Measurements from ENCODE around the gene PROC. TPM values are rescaled to one million over a fixed set of nuclear protein-coding genes. Genes with fewer than 3 reads are reported as not detected.

The PROC gene
- total RNA-seq, 5 donors from 2014 or later (not counting 1 experiment from before 2014, with no cell fraction given): 0.20 to 0.76 (median 0.49) TPM; not detected in 2

DNA sequence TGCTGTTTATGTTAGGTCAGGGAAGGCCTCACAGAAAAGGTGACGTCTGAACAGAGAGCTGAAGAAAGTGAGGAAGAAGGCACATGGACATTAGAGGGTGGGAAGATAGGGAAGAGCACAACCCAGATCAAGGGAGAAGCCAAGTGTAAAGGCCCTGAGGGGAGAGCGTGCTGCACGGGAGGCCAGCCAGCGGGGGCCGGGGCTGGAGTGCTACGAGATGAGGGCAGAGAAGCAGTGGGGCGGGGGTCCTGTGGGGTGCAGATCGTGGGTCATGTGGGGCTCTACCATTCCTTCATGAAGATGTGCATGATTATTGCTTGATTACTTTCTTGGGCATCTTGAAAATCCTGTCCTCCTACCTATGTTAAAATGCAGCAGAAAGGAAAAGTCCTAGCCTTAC, 50.8 kb downstream of the PROC start:
- no peak for DNase-seq
- no peak overlapping the region for H3K4me3 ChIP-seq (ENCODE audit: control insufficient read depth in 1 of 2, extremely low read depth in 1 of 2, low read length in 1 of 2)
- peaks cover 0 to 11% of the 10 kb centered on the region in 2 experiments for H3K4me1 ChIP-seq (ENCODE audit: control insufficient read depth in 1 of 2, extremely low read depth in 1 of 2, insufficient read depth in 2 of 2, low read length in 2 of 2)
- no peaks in the 10 kb centered on the region for H3K9me3 ChIP-seq
- H3K27ac ChIP-seq (ENCODE audit: low read length): no peak overlapping the region
- ChIA-PET POLR2A (no interaction called here), CTCF (interaction anchor here in 1 of 2 donors (0.5 kb wide), 1 partner anchor 273 kb away, joined by 3 read pairs; no protein-coding TSS in a partner anchor)
- Mint-ChIP-seq H3K27me3 (no peaks in the 10 kb centered on the region), H3K4me3 (no peak overlapping the region), H3K36me3 (peaks cover 23% of the 10 kb centered on the region), H3K4me1 (peaks cover 17 to 18% (median 17%) of the 10 kb centered on the region in 3 donors), H3K27ac (no peak overlapping the region), H3K9me3 (no peaks in the 10 kb centered on the region)
- H3K27me3 ChIP-seq (replicated peaks in 1 of 2; ENCODE audit: control insufficient read depth in 2 of 2, extremely low read depth in 1 of 2, insufficient read depth in 2 of 2, low read length in 1 of 2): no peaks in the 10 kb centered on the region
- ATAC-seq (replicated peaks in 1 of 4): no peak
- H3K36me3 ChIP-seq (ENCODE audit: control insufficient read depth in 2 of 2, extremely low read depth in 1 of 2, insufficient read depth in 1 of 2, low read length in 1 of 2): peaks cover 3 to 8% of the 10 kb centered on the region in 2 donors
- WGBS (ENCODE audit: insufficient coverage): 95% methylated on average over 8 of the region's 8 CpGs

DNA sequence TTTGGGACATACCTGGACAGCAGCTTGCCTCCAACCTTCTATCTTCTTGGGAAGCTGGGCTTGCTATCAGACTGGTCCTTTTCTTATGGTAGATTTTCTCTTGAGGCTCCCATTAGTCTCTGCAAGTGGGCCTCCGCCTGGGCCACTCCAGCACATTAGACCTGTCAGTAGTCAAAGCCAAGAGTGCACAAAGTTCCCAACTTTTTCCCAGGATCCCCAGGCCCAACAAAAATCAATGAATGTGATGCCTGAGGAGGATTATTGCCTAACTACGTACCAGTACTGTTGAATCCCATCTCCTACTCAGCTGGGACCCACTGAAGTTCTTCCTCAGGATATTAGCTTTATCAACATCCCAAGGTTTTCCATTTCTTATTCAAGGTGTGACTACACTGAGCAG, 51.7 kb downstream of the PROC start:
- WGBS (ENCODE audit: insufficient coverage): no CpG with 5 or more reads among the region's 2 CpGs
- DNase-seq (no peak), ATAC-seq (replicated peaks in 1 of 4) (no peak)
- peaks cover 24% of the 10 kb centered on the region for H3K36me3 Mint-ChIP-seq
- ChIA-PET POLR2A (no interaction called here), CTCF (no interaction called here)
- Histone ChIP-seq H3K4me1 (ENCODE audit: control insufficient read depth in 1 of 2, extremely low read depth in 1 of 2, insufficient read depth in 2 of 2, low read length in 2 of 2) (peaks cover 0 to 5% of the 10 kb centered on the region in 2 experiments), H3K27ac (ENCODE audit: low read length) (no peak overlapping the region), H3K4me3 (ENCODE audit: control insufficient read depth in 1 of 2, extremely low read depth in 1 of 2, low read length in 1 of 2) (no peak overlapping the region), H3K27me3 (replicated peaks in 1 of 2; ENCODE audit: control insufficient read depth in 2 of 2, extremely low read depth in 1 of 2, insufficient read depth in 2 of 2, low read length in 1 of 2) (no peaks in the 10 kb centered on the region), H3K36me3 (ENCODE audit: control insufficient read depth in 2 of 2, extremely low read depth in 1 of 2, insufficient read depth in 1 of 2, low read length in 1 of 2) (peaks cover 3 to 8% of the 10 kb centered on the region in 2 donors), H3K9me3 (no peaks in the 10 kb centered on the region)
- no peaks in the 10 kb centered on the region for H3K27me3 Mint-ChIP-seq
- no peak overlapping the region for H3K27ac Mint-ChIP-seq
- no peak overlapping the region for H3K4me3 Mint-ChIP-seq
- H3K9me3 Mint-ChIP-seq: peaks cover 0 to under 1% (median 0%) of the 10 kb centered on the region in 3 donors
- peaks cover 8 to 9% (median 9%) of the 10 kb centered on the region in 3 donors for H3K4me1 Mint-ChIP-seq

DNA sequence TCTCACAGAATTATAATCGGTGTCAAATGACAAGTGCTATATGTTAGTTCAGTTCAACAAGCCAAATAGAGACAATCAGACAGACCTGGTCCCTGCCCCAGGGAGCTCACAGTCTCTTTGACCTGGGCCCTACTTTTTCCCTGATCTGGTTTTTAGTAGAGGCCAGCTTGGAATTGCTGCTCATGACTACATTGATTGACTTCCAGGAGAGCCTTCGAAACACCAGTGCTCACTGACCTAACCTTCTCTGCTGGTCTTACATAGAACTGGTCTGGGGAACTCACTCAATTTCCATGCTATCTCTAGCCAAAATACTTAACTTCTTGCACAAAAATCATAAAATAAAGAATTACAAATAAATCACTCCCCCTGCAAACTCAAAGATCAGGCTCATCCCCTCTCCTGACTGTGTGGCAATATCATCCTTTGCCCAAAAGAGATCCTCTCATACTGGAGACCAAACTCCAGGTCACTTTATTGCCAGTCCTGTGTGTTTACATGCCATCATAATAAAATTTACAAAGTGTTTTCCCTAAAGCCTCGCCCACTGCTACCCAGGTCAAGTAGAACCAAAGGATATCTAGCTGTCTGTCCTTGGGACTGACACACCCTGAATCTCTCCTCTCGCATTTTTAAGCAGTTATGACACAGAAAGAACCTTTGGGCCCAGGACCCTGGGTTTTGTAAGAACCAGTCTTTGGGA, 53.2 kb downstream of the PROC start:
- ATAC-seq (replicated peaks in 1 of 4) (no peak), DNase-seq (no peak)
- ChIA-PET POLR2A (no interaction called here), CTCF (no interaction called here)
- H3K4me1 Mint-ChIP-seq: no peaks in the 10 kb centered on the region
- Histone ChIP-seq H3K9me3 (no peaks in the 10 kb centered on the region), H3K27ac (ENCODE audit: low read length) (no peak overlapping the region), H3K27me3 (replicated peaks in 1 of 2; ENCODE audit: control insufficient read depth in 2 of 2, extremely low read depth in 1 of 2, insufficient read depth in 2 of 2, low read length in 1 of 2) (no peaks in the 10 kb centered on the region), H3K4me1 (ENCODE audit: control insufficient read depth in 1 of 2, extremely low read depth in 1 of 2, insufficient read depth in 2 of 2, low read length in 2 of 2) (no peaks in the 10 kb centered on the region), H3K36me3 (ENCODE audit: control insufficient read depth in 2 of 2, extremely low read depth in 1 of 2, insufficient read depth in 1 of 2, low read length in 1 of 2) (peaks cover 3 to 8% of the 10 kb centered on the region in 2 donors), H3K4me3 (ENCODE audit: control insufficient read depth in 1 of 2, extremely low read depth in 1 of 2, low read length in 1 of 2) (no peak overlapping the region)
- H3K27ac Mint-ChIP-seq: no peak overlapping the region
- H3K9me3 Mint-ChIP-seq: peaks cover 6 to 13% (median 8%) of the 10 kb centered on the region in 3 donors
- no peaks in the 10 kb centered on the region for H3K27me3 Mint-ChIP-seq
- H3K36me3 Mint-ChIP-seq: peaks cover 36% of the 10 kb centered on the region
- H3K4me3 Mint-ChIP-seq: no peak overlapping the region
- WGBS (ENCODE audit: insufficient coverage): 100% methylated on average over 1 of the region's 4 CpGs

DNA sequence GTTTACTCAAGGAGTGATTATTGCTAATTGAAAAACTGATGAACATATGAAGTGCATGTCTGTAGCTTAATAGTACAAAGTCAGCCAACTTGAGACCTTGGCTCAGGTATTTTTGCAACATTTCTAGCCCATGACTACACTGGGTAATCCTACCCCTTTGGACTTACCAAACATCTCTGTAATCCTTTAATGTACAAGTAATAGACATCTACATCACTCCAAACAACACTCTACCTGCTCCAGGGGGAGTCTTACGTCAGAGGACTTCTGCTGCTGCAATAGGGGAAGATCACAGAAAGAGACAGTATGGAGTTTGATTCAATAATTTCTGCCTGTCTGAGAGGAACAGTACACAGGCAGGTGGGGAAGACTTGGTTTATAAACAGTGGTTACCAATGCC, 54.0 kb downstream of the PROC start:
- ChIA-PET CTCF (interaction anchor here in 1 of 2 donors (0.6 kb wide), 1 partner anchor 13 kb away, joined by 6 read pairs; no protein-coding TSS in a partner anchor), POLR2A (no interaction called here)
- WGBS (ENCODE audit: insufficient coverage): no CpG with 5 or more reads among the region's 1 CpG
- no peaks in the 10 kb centered on the region for H3K27me3 ChIP-seq (replicated peaks in 1 of 2; ENCODE audit: control insufficient read depth in 2 of 2, extremely low read depth in 1 of 2, insufficient read depth in 2 of 2, low read length in 1 of 2)
- Mint-ChIP-seq H3K4me3 (no peak overlapping the region), H3K27ac (no peak overlapping the region), H3K4me1 (no peaks in the 10 kb centered on the region), H3K27me3 (no peaks in the 10 kb centered on the region), H3K36me3 (peaks cover 34% of the 10 kb centered on the region), H3K9me3 (peaks cover 6 to 13% (median 8%) of the 10 kb centered on the region in 3 donors)
- H3K9me3 ChIP-seq: no peaks in the 10 kb centered on the region
- H3K4me3 ChIP-seq (ENCODE audit: control insufficient read depth in 1 of 2, extremely low read depth in 1 of 2, low read length in 1 of 2): no peak overlapping the region
- H3K4me1 ChIP-seq (ENCODE audit: control insufficient read depth in 1 of 2, extremely low read depth in 1 of 2, insufficient read depth in 2 of 2, low read length in 2 of 2): no peaks in the 10 kb centered on the region
- peaks cover 3 to 8% of the 10 kb centered on the region in 2 donors for H3K36me3 ChIP-seq (ENCODE audit: control insufficient read depth in 2 of 2, extremely low read depth in 1 of 2, insufficient read depth in 1 of 2, low read length in 1 of 2)
- ATAC-seq (replicated peaks in 1 of 4) (no peak), DNase-seq (no peak)
- no peak overlapping the region for H3K27ac ChIP-seq (ENCODE audit: low read length)

DNA sequence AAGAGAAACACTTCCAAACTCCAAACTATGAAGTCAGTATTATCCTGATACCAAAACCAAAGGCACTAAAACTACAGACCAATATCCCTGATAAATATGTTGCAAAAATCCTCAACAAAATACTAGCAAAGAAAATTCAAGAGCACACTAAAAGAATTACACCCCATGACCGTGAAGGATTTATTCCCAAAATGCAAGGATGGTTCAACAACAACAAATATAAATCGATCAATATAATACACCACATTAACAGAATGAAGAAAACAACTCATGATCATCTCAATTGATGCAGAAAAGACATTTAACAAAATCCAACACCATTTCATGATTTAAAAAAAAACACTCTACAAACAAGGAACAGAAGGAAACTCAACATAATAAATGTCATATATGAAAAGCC, 57.6 kb downstream of the PROC start:
- peaks cover 13% of the 10 kb centered on the region for H3K36me3 Mint-ChIP-seq
- no peaks in the 10 kb centered on the region for H3K27me3 Mint-ChIP-seq
- peaks cover 6 to 13% (median 8%) of the 10 kb centered on the region in 3 donors for H3K9me3 Mint-ChIP-seq
- no peak overlapping the region for H3K27ac ChIP-seq (ENCODE audit: low read length)
- H3K27me3 ChIP-seq (replicated peaks in 1 of 2; ENCODE audit: control insufficient read depth in 2 of 2, extremely low read depth in 1 of 2, insufficient read depth in 2 of 2, low read length in 1 of 2): no peaks in the 10 kb centered on the region
- H3K9me3 ChIP-seq: no peaks in the 10 kb centered on the region
- CTCF ChIA-PET: interaction anchor here in 1 of 2 donors (0.5 to 1.4 kb wide), 3 partner anchors 77 to 408 kb away, joined by 3 to 4 read pairs (median 3); no protein-coding TSS in a partner anchor
- H3K4me1 ChIP-seq (ENCODE audit: control insufficient read depth in 1 of 2, extremely low read depth in 1 of 2, insufficient read depth in 2 of 2, low read length in 2 of 2): no peaks in the 10 kb centered on the region
- no peaks in the 10 kb centered on the region for H3K4me1 Mint-ChIP-seq
- ATAC-seq (replicated peaks in 1 of 4) (no peak), DNase-seq (no peak)
- 95% methylated on average over 2 of the region's 2 CpGs for WGBS (ENCODE audit: insufficient coverage)
- peaks cover 0 to 10% of the 10 kb centered on the region in 2 donors for H3K36me3 ChIP-seq (ENCODE audit: control insufficient read depth in 2 of 2, extremely low read depth in 1 of 2, insufficient read depth in 1 of 2, low read length in 1 of 2)
- H3K4me3 Mint-ChIP-seq: no peak overlapping the region
- H3K27ac Mint-ChIP-seq: no peak overlapping the region
- POLR2A ChIA-PET: interaction anchor here in 1 of 2 donors (0.6 kb wide), 2 partner anchors 54 to 615 kb away, joined by 3 to 5 read pairs; partner anchors contain the start of gene UGGT1
- H3K4me3 ChIP-seq (ENCODE audit: control insufficient read depth in 1 of 2, extremely low read depth in 1 of 2, low read length in 1 of 2): no peak overlapping the region
